ELF-1 (cell line): ENCODE data around the gene ZKSCAN4.

Experiments
- DNase-seq: peaks from one replicate; pipeline ENCODE4 v3.0.0-alpha.2; 2016; ENCODE audit warnings: low read depth, low spot score

The ZKSCAN4 gene

DNA sequence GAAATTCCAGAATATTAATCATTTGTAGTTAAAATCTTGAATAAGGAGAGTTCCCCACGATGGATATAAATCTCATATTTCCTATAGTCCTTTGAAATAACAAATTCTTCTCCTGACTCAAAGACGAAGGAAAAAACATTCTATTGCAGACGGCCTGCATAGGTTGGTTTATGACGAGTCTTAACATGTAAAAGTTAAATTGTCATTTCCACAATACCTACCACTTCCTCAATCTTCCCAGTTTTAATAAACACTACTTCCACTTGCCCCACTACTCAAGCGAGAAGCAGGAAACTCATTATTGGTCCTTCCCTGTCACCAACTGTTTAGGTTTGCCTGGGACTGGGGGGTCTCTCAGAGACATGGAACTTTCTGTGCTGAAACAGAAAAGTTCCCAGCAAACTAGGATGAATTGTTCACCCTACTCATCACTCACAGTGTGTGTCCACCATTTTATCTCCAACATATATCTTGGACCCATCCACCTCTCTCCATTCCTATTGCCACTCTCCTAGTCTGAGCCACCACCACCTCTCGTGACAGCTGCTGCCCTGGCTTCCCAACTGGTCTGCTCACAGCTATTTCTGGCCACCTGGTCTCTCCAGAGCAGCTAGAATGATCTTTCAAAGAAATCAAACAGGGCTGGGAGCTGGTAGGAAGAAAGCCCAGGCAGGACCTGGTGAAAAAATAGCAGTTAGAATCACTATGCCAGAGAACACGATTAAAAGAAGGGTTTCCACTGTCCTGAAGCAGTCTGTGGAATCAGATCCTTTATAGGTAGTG, 42.1 kb downstream of the ZKSCAN4 start:
- DNase-seq, result no peak

DNA sequence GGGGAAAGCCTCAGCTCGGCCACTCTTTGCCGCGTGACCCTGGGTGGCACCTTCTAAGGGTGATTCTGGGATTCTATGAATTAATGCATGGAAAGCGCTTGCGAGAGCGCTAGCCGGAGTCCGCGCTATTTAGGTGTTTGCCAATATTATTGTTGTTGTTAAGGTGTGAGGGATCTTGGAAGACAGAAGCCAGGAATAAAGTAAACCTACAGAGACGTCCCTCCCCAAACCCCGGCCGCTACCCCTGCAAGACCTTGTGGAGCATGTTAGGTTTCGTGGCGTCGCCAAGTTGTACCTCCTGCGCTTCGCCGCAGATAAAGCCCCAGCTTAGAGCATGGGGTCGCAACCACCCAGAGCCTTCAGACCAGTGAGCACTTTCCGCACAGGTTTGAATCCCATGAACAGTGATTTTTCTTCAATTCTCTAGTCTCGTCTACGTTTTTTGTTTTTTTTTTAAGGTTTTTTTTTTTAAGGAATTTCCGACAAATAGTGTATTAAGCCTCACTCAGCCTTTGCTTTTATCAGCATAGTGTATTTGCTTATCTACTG, 43.9 kb downstream of the ZKSCAN4 start:
- DNase-seq, result peak; percentile 57

DNA sequence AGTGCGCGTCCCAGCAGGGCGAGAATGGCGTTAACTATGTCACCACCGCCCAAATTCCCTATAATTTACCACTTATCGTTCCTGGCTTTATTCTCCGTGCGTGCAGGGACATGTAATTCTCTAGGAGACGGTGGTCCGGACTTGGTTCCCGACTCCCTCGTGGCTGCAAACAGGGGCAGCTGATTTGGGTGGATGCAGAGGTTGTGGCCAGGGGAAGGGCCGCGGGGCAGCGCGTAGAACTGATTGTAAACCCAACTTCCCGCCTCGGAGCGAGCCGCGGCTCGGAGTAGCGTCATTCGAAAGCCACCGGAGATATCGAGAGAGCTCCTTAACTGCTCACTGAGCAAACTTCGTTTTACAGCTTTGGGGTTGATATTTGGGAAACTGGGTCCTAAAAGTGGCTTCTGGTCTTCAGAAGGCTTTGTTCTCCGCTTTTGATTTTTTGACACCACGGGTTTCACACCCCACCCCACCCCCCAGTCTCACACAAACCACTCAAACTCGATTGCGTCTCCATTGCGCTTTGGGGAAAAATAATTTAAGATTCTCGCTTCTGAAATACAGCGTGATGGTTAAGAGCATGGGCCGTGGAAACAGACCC, 44.5 kb downstream of the ZKSCAN4 start:
- DNase-seq, result peak; percentile 85

DNA sequence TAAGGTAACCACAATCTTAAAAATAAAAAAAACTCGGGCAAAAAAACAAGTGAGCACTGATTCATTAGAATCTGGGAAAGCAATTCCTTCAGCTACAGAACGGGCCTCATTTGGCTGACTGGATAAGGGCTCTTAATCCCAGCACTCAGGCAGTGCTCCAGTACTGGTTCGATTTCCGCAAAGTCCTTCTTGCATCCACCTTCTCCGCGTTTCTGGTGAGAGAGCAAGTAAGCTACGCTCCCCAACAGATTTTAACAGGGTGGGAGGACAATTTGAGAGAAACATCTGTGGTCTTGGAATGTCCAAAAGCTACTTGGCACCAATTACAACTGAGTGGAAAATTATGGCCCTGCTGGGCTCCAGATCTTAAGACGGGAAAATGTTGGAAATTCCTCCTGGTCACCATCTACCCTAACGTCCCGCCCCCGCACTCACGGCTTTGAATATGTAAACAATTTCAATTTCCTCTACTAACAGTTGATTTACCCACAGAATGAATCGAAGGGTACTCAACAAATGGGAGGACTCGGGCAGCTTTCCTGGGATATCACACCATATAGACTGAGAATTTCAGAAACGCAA, 45.0 kb downstream of the ZKSCAN4 start:
- DNase-seq, result no peak

DNA sequence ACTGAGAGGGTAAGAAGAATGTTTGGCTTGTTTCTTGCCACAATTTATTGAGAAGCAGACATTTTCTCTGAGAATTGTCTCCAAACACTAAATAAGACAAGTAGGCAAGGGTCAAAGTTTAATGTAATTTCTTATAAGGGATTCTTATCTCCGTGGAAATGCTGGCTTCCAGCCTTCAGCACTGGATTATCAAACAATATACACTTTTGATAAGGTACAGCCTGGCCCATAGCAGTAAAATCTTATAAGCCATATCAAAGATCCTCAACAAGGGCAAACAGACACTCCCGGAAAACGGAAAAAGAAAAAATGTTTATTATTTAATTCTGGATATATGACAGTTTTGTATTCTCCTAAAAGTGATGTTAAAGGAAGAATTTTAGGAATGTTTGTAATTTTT, 45.5 kb downstream of the ZKSCAN4 start:
- no peak for DNase-seq

DNA sequence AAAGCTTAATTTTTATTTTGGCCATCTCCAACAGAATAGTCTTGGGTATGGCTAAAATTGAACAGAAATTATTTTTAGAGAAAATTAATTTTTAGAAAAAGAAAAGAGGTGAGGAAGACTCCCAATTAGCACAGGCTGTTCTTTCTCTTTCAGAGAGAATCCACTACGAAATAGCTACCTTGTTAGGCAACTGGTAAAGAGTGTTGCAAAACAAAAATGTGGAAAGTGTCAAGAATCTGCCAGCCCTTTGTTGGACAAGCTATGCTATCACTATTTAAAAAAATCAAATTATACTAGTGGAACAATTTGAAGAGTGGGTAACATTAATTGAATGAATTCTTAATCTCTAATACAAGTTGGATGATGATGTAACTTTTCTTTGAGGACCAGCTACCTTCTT, 46.2 kb downstream of the ZKSCAN4 start:
- no peak for DNase-seq

DNA sequence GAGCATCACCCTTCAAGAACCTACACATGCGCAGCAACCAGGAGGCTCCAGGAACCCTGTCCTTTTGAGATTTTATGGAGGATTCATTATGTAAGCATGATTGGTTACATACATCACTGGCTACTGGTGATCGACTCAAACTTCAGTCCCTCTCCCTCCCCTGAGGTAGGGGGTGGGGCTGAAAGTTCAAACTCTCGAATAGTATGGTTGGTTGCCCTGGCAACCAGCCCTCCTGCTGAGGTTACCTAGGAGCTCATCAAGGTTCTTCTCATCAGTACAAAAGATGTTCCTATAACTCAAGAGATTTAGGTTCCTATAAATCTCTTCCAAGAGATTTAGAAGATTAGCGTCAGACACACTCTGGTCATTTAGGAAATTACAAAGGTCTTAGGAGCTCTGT, 48.9 kb downstream of the ZKSCAN4 start:
- peak; percentile 54 for DNase-seq

DNA sequence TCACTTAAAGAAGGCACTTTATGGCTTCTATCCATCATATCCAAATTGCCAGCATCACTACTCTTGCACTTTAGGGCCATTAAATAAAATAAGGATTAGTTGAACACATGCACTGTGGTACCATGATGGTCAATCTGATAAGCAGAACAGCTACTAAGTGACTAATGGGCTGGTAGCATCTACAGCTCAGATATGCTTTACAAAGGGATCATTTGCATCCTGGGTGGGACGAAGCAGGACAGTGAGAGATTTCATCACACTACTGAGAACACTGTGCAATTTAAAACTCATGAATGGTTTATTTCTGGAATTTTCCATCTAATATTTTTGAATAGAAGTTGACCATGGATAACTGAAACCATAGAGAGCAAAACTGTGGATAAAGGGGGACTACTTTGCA, 52.0 kb downstream of the ZKSCAN4 start:
- no peak for DNase-seq
